ENCODE data around the gene RHBDD1.
"Not testable (repeated sequence)": the region's sequence is repeated elsewhere in the genome, so short reads cannot be mapped to it uniquely, and the experiment has no call there.

Gene RHBDD1

GRCh38 chr2:226839161-226839560 lies 3.3 kb downstream of the RHBDD1 start:
- Mint-ChIP-seq H3K27me3 (ENCODE audit: low read depth) (no peaks in the 10 kb centered on the region), H3K36me3 (ENCODE audit: low read depth) (peaks cover 31% of the 10 kb centered on the region), H3K4me1 (peaks cover 37% of the 10 kb centered on the region), H3K4me3 (no peak overlapping the region), H3K9me3 (peaks cover 8% of the 10 kb centered on the region), H3K27ac (no peak overlapping the region)
- TF ChIP-seq CTCF (IDR thresholded peaks at IDR 0.05; ENCODE audit: unreplicated experiment in 3 of 3) = no peak

DNA sequence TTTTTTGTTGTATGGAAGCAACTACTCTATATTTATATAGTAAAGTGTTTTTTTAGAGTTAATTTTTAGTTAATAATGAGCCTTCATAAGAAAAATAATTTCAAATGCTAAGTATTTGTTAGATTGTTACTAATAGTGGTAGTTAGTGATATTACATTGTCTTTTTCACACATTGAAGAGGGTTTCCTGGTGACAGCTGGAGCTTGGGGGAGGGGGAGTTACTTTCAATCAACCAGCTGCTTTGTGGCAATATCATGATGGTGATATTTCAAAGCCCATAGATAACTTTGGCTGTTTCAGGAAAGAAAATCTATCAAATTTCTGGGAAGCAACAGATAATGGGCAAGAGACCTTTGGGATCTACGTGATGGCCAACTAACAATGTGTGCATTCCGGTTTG lies 4.1 kb downstream of the RHBDD1 start:
- Mint-ChIP-seq H3K36me3 (ENCODE audit: low read depth) (peaks cover 31% of the 10 kb centered on the region), H3K9me3 (peaks cover 8% of the 10 kb centered on the region), H3K27ac (no peak overlapping the region), H3K4me1 (peaks cover 37% of the 10 kb centered on the region), H3K4me3 (no peak overlapping the region), H3K27me3 (ENCODE audit: low read depth) (no peaks in the 10 kb centered on the region)
- TF ChIP-seq CTCF (IDR thresholded peaks at IDR 0.05; ENCODE audit: unreplicated experiment in 3 of 3) = no peak

- H3K27me3 Mint-ChIP-seq (ENCODE audit: low read depth); H3K4me3 Mint-ChIP-seq; H3K27ac Mint-ChIP-seq; H3K9me3 Mint-ChIP-seq: not testable (repeated sequence)
- peaks cover 31% of the 10 kb centered on the region for H3K36me3 Mint-ChIP-seq (ENCODE audit: low read depth)
- H3K4me1 Mint-ChIP-seq = peaks cover 23% of the 10 kb centered on the region
These were observed 7.1 kb downstream of the RHBDD1 start for GRCh38 chr2:226843001-226843400.

DNA sequence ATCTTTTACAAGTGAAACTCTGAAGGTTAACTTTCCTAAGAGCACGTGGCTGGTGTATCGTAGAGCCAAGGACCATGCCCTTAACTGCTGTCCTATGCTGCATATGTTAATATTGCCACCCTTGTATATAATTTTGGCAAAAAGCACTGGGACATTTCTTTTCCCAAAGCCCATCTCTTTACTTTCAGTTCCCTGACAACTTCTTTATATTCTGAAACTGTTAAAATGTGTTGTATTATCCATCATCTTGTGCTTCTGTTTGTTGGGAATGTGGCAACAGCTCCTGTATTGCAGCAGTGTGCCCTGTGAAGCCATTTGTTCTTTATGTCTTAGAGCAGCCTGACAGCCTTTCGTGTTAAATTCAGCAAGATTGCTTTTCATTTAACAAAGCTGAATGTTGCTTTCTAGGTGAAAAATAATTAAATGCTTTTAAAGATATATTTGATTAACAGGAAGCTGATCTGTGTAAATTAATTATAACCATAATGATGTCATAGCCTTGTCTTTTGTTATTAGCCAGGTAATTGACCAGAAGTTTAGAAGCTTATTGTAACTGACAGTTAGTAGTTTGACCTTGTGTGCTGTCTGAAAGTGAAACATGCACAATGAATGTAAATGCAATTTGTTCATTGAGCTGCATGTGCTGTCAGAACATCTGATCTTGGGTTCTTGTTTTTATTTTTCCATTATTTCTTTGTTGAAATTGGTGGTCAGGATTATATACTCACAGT lies 9.7 kb downstream of the RHBDD1 start:
- no peak for TF ChIP-seq CTCF (IDR thresholded peaks at IDR 0.05; ENCODE audit: unreplicated experiment in 3 of 3)
- Mint-ChIP-seq H3K4me3 (no peak overlapping the region), H3K27ac (no peak overlapping the region), H3K36me3 (ENCODE audit: low read depth) (peaks cover 21% of the 10 kb centered on the region), H3K27me3 (ENCODE audit: low read depth) (no peaks in the 10 kb centered on the region), H3K4me1 (peaks cover under 1% of the 10 kb centered on the region), H3K9me3 (peaks cover 8% of the 10 kb centered on the region)

DNA sequence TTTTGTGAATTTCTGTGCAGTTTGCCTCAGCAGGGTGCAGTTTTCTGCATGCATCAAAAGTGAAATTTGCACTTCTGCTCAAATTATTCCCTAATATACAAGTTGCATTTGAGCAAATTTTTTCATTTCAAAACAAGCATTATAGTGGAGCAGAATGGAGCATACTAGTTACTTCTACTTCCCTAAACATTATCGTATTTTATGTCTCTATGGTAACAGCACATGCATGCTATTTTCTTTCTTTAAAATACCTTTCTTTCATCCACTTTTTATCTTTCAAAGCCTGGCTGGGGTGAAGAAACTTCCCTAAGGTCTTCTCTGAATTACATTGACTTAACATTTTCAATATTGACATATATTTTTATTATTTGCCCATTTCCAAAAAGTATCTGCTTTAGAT lies 11.2 kb downstream of the RHBDD1 start:
- Mint-ChIP-seq H3K4me1 (no peaks in the 10 kb centered on the region), H3K27ac (no peak overlapping the region), H3K4me3 (no peak overlapping the region), H3K27me3 (ENCODE audit: low read depth) (no peaks in the 10 kb centered on the region), H3K36me3 (ENCODE audit: low read depth) (peaks cover 13% of the 10 kb centered on the region), H3K9me3 (peaks cover 8% of the 10 kb centered on the region)
- TF ChIP-seq CTCF (IDR thresholded peaks at IDR 0.05; ENCODE audit: unreplicated experiment in 3 of 3) = no peak

DNA sequence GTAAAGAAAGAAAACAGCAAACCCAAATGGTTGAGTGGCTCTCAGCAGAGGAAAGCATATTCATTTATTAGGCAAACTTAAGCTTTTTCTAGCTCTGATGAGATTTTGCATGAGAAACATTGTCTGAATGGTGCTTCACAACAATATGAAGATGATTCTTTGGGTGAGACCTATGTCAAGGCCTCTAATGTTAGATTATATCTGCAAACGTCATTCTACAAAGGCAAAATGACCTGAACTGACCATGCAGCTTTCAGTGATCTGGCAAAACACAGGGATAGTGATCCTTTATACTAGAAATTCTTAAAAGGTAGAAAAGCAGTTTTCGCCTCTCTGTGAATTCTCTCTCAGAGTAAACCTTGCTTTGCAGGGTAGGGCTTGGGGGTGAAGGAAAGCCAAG lies 11.7 kb downstream of the RHBDD1 start:
- Mint-ChIP-seq H3K9me3 (peaks cover 7% of the 10 kb centered on the region), H3K27me3 (ENCODE audit: low read depth) (no peaks in the 10 kb centered on the region), H3K27ac (no peak overlapping the region), H3K4me3 (no peak overlapping the region), H3K36me3 (ENCODE audit: low read depth) (peaks cover 9% of the 10 kb centered on the region), H3K4me1 (no peaks in the 10 kb centered on the region)
- no peak for TF ChIP-seq CTCF (IDR thresholded peaks at IDR 0.05; ENCODE audit: unreplicated experiment in 3 of 3)

Measured in nephron (organoid).